GM23338 (cell line): ENCODE measurements around the gene HTR7.

Experiments
- CREB1 ChIP-seq: fragments of 250-450 bp; sonication (Bioruptor Pico); IDR thresholded peaks from 2 replicates; pipeline ENCODE4 v1.5.0; 2020; ENCODE audit warnings: low read depth, mild to moderate bottlenecking, moderate library complexity
- JUNB ChIP-seq: IDR thresholded peaks from one replicate; pipeline ENCODE4 v1.6.1; 2016; ENCODE audit warnings: antibody characterized with exemption; ENCODE audit not compliant: unreplicated experiment
- POLR2AphosphoS5 ChIP-seq: IDR thresholded peaks from 2 replicates; pipeline ENCODE4 v1.6.1; 2016; ENCODE audit warnings: antibody characterized with exemption, low read depth
- ZNF331 ChIP-seq: fragments of 250-450 bp; sonication (Bioruptor Pico); IDR thresholded peaks from 2 replicates; pipeline ENCODE4 v1.5.0; 2020; ENCODE audit warnings: low read depth, mild to moderate bottlenecking, moderate library complexity
- TF ChIP-seq, protein P1 (sequence below): fragments of 250-450 bp; sonication (Bioruptor Pico); IDR thresholded peaks from 2 replicates; pipeline ENCODE4 v1.5.0; 2020; ENCODE audit warnings: mild to moderate bottlenecking, moderate library complexity
- TF ChIP-seq, protein P2 (sequence below), 2 experiments: fragments of 200-600 bp in 1 of 2; sonication (generic) in 1 of 2; conservative IDR thresholded peaks; 2 replicates each; pipeline versions ENCODE4 v1.5.1 to v1.6.1; 2016 to 2017; ENCODE audit warnings: antibody characterized with exemption in 2 of 2, low read depth in 2 of 2, mild to moderate bottlenecking in 2 of 2, moderate library complexity in 1 of 2
- TF ChIP-seq, protein P3 (sequence below): IDR thresholded peaks from one replicate; pipeline ENCODE4 v1.6.1; 2018; ENCODE audit warnings: antibody characterized with exemption; ENCODE audit not compliant: unreplicated experiment

DNA sequence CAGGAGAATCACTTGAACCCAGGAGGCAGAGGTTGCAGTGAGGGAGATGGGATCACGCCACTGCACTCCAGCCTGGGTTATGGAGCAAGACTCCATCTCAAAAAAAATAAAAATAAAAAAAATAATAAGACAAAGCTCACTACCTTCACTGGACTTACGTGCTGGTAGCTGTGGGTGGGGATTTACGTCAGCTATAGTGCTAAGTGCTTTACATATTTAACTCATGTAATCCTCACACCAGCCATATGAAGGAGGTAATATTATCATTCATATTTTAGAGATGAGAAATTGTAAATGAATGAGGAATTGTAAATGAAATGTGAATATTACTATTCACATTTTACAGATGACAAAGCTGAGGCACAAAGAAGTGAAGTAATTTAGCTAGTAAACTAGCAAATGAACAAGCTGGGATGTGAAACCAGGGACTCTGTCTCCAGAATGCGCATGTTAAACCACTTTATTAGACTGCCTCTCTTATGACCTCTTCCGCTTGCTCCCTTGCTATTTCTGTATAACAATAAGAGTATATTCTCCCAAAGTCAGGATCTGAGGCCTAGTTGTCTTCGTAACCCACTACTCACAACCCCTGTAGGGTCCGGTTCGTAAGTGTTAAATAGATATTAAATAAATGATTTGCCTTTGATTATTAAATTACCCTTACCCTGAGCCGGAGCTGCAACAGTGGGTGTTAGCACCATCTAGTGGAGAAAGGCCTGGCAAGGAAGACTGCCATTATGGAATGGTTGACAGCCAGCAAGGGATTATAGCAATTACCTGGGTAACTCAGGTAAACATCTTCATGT is 70.2 kb downstream of the HTR7 start:
- TF ChIP-seq POLR2AphosphoS5 = no peak
- no peak for TF ChIP-seq JUNB
- TF ChIP-seq, protein P1, sequence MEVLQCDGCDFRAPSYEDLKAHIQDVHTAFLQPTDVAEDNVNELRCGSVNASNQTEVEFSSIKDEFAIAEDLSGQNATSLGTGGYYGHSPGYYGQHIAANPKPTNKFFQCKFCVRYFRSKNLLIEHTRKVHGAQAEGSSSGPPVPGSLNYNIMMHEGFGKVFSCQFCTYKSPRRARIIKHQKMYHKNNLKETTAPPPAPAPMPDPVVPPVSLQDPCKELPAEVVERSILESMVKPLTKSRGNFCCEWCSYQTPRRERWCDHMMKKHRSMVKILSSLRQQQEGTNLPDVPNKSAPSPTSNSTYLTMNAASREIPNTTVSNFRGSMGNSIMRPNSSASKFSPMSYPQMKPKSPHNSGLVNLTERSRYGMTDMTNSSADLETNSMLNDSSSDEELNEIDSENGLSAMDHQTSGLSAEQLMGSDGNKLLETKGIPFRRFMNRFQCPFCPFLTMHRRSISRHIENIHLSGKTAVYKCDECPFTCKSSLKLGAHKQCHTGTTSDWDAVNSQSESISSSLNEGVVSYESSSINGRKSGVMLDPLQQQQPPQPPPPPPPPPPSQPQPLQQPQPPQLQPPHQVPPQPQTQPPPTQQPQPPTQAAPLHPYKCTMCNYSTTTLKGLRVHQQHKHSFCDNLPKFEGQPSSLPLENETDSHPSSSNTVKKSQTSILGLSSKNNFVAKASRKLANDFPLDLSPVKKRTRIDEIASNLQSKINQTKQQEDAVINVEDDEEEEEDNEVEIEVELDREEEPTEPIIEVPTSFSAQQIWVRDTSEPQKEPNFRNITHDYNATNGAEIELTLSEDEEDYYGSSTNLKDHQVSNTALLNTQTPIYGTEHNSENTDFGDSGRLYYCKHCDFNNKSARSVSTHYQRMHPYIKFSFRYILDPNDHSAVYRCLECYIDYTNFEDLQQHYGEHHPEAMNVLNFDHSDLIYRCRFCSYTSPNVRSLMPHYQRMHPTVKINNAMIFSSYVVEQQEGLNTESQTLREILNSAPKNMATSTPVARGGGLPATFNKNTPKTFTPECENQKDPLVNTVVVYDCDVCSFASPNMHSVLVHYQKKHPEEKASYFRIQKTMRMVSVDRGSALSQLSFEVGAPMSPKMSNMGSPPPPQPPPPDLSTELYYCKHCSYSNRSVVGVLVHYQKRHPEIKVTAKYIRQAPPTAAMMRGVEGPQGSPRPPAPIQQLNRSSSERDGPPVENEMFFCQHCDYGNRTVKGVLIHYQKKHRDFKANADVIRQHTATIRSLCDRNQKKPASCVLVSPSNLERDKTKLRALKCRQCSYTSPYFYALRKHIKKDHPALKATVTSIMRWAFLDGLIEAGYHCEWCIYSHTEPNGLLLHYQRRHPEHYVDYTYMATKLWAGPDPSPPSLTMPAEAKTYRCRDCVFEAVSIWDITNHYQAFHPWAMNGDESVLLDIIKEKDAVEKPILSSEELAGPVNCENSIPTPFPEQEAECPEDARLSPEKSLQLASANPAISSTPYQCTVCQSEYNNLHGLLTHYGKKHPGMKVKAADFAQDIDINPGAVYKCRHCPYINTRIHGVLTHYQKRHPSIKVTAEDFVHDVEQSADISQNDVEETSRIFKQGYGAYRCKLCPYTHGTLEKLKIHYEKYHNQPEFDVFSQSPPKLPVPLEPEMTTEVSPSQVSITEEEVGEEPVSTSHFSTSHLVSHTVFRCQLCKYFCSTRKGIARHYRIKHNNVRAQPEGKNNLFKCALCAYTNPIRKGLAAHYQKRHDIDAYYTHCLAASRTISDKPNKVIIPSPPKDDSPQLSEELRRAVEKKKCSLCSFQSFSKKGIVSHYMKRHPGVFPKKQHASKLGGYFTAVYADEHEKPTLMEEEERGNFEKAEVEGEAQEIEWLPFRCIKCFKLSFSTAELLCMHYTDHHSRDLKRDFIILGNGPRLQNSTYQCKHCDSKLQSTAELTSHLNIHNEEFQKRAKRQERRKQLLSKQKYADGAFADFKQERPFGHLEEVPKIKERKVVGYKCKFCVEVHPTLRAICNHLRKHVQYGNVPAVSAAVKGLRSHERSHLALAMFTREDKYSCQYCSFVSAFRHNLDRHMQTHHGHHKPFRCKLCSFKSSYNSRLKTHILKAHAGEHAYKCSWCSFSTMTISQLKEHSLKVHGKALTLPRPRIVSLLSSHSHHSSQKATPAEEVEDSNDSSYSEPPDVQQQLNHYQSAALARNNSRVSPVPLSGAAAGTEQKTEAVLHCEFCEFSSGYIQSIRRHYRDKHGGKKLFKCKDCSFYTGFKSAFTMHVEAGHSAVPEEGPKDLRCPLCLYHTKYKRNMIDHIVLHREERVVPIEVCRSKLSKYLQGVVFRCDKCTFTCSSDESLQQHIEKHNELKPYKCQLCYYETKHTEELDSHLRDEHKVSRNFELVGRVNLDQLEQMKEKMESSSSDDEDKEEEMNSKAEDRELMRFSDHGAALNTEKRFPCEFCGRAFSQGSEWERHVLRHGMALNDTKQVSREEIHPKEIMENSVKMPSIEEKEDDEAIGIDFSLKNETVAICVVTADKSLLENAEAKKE (CRISPR knock-in tag) = no peak
- TF ChIP-seq, protein P2, sequence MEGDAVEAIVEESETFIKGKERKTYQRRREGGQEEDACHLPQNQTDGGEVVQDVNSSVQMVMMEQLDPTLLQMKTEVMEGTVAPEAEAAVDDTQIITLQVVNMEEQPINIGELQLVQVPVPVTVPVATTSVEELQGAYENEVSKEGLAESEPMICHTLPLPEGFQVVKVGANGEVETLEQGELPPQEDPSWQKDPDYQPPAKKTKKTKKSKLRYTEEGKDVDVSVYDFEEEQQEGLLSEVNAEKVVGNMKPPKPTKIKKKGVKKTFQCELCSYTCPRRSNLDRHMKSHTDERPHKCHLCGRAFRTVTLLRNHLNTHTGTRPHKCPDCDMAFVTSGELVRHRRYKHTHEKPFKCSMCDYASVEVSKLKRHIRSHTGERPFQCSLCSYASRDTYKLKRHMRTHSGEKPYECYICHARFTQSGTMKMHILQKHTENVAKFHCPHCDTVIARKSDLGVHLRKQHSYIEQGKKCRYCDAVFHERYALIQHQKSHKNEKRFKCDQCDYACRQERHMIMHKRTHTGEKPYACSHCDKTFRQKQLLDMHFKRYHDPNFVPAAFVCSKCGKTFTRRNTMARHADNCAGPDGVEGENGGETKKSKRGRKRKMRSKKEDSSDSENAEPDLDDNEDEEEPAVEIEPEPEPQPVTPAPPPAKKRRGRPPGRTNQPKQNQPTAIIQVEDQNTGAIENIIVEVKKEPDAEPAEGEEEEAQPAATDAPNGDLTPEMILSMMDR (conservative IDR thresholded peaks at IDR 0.05; ENCODE audit: low read depth in 2 of 2) = peak; percentile 89 to 90
- TF ChIP-seq ZNF331 (CRISPR knock-in tag) = no peak
- no peak for TF ChIP-seq CREB1 (CRISPR knock-in tag)
- TF ChIP-seq, protein P3, sequence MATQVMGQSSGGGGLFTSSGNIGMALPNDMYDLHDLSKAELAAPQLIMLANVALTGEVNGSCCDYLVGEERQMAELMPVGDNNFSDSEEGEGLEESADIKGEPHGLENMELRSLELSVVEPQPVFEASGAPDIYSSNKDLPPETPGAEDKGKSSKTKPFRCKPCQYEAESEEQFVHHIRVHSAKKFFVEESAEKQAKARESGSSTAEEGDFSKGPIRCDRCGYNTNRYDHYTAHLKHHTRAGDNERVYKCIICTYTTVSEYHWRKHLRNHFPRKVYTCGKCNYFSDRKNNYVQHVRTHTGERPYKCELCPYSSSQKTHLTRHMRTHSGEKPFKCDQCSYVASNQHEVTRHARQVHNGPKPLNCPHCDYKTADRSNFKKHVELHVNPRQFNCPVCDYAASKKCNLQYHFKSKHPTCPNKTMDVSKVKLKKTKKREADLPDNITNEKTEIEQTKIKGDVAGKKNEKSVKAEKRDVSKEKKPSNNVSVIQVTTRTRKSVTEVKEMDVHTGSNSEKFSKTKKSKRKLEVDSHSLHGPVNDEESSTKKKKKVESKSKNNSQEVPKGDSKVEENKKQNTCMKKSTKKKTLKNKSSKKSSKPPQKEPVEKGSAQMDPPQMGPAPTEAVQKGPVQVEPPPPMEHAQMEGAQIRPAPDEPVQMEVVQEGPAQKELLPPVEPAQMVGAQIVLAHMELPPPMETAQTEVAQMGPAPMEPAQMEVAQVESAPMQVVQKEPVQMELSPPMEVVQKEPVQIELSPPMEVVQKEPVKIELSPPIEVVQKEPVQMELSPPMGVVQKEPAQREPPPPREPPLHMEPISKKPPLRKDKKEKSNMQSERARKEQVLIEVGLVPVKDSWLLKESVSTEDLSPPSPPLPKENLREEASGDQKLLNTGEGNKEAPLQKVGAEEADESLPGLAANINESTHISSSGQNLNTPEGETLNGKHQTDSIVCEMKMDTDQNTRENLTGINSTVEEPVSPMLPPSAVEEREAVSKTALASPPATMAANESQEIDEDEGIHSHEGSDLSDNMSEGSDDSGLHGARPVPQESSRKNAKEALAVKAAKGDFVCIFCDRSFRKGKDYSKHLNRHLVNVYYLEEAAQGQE = no peak
